ENCODE results near the gene SOX6.

GRCh38 chr11:16350125-16350524, 6.2 kb downstream of the SOX6 start:
- TF ChIP-seq CTCF (conservative IDR thresholded peaks at IDR 0.05; ENCODE audit: low read length) = no peak
- no peak for TF ChIP-seq EZH2phosphoT487 (IDR thresholded peaks at IDR 0.05; ENCODE audit: borderline replicate concordance, low read depth, low read length)

Measured in OCI-LY7 (cell line).